GM18505 (cell line): Measurements from ENCODE around the gene ZNF446.
"Not testable (repeated sequence)": the region's sequence is repeated elsewhere in the genome, so short reads cannot be mapped to it uniquely, and the experiment has no call there.

Experiments used
- ATAC-seq: cut with Tn5 transposase; IDR thresholded peaks from one replicate; pipeline ENCODE4 v1.9.1; 2021; ENCODE audit not compliant: unreplicated experiment
- POLR2A ChIP-seq: IDR thresholded peaks from 4 replicates; pipeline ENCODE4 v1.6.1; 2011; ENCODE audit warnings: borderline replicate concordance; ENCODE audit not compliant: insufficient read depth, insufficient read length; ENCODE audit errors: extremely low read depth

Gene ZNF446

GRCh38 chr19:58477130-58477529, 978 bp downstream of the ZNF446 start:
- TF ChIP-seq POLR2A: no peak
- ATAC-seq: no peak

- ATAC-seq: no peak
- no peak for TF ChIP-seq POLR2A
Measured at GRCh38 chr19:58477871-58478270, 1.7 kb downstream of the ZNF446 start.

GRCh38 chr19:58479303-58479702, 3.2 kb downstream of the ZNF446 start:
- no peak for TF ChIP-seq POLR2A

GRCh38 chr19:58479736-58480480, 3.8 kb downstream of the ZNF446 start:
- TF ChIP-seq POLR2A: no peak
- ATAC-seq: no peak

More at GRCh38 chr19:58479303-58479702, 3.2 kb downstream of the ZNF446 start:
- no peak for ATAC-seq

- no peak for TF ChIP-seq POLR2A
- no peak for ATAC-seq
Measured at GRCh38 chr19:58480481-58480830, 4.3 kb downstream of the ZNF446 start.

GRCh38 chr19:58480831-58481230, 4.7 kb downstream of the ZNF446 start:
- no peak for TF ChIP-seq POLR2A
- no peak for ATAC-seq

GRCh38 chr19:58482372-58482771, 6.2 kb downstream of the ZNF446 start:
- no peak for TF ChIP-seq POLR2A
- no peak for ATAC-seq

GRCh38 chr19:58483776-58484175, 7.6 kb downstream of the ZNF446 start:
- no peak for ATAC-seq
- no peak for TF ChIP-seq POLR2A

GRCh38 chr19:58484349-58484748, 8.2 kb downstream of the ZNF446 start:
- not testable (repeated sequence) for ATAC-seq

- TF ChIP-seq POLR2A: no peak
- no peak for ATAC-seq
Measured at GRCh38 chr19:58491393-58491792, 15.2 kb downstream of the ZNF446 start.

GRCh38 chr19:58492265-58492664, 16.1 kb downstream of the ZNF446 start:
- ATAC-seq: no peak
- TF ChIP-seq POLR2A: no peak

- ATAC-seq: no peak
- TF ChIP-seq POLR2A: no peak
Measured at GRCh38 chr19:58497634-58498170, 21.6 kb downstream of the ZNF446 start.

GRCh38 chr19:58498316-58499020, 22.3 kb downstream of the ZNF446 start:
- no peak for TF ChIP-seq POLR2A
- peak; percentile 14 for ATAC-seq

GRCh38 chr19:58499021-58499927, 23.1 kb downstream of the ZNF446 start:
- peak; percentile 89 for ATAC-seq
- peak; percentile 79 for TF ChIP-seq POLR2A

GRCh38 chr19:58500242-58500641, 24.1 kb downstream of the ZNF446 start:
- ATAC-seq: no peak
- TF ChIP-seq POLR2A: no peak

GRCh38 chr19:58507602-58508223, 31.6 kb downstream of the ZNF446 start:
- ATAC-seq: not testable (repeated sequence)
